ENCODE data around the gene WFDC11.

- TF ChIP-seq POLR2A (IDR thresholded peaks at IDR 0.05), result no peak
- TF ChIP-seq, protein P1, sequence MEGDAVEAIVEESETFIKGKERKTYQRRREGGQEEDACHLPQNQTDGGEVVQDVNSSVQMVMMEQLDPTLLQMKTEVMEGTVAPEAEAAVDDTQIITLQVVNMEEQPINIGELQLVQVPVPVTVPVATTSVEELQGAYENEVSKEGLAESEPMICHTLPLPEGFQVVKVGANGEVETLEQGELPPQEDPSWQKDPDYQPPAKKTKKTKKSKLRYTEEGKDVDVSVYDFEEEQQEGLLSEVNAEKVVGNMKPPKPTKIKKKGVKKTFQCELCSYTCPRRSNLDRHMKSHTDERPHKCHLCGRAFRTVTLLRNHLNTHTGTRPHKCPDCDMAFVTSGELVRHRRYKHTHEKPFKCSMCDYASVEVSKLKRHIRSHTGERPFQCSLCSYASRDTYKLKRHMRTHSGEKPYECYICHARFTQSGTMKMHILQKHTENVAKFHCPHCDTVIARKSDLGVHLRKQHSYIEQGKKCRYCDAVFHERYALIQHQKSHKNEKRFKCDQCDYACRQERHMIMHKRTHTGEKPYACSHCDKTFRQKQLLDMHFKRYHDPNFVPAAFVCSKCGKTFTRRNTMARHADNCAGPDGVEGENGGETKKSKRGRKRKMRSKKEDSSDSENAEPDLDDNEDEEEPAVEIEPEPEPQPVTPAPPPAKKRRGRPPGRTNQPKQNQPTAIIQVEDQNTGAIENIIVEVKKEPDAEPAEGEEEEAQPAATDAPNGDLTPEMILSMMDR (IDR thresholded peaks at IDR 0.05), result no peak
Observed at GRCh38 chr20:45636513-45636912, 33.5 kb downstream of the WFDC11 start.
